ENCODE data around the gene CEMIP2.

GRCh38 chr9:71743217-71743705 is 25.1 kb downstream of the CEMIP2 start:
- no peak for TF ChIP-seq POLR2A (IDR thresholded peaks at IDR 0.05; ENCODE audit: insufficient read depth in 1 of 2, low read depth in 2 of 2, low read length in 2 of 2)
- TF ChIP-seq ZNF883 (CRISPR knock-in tag; IDR thresholded peaks at IDR 0.05; ENCODE audit: not compliant biosample characterization): no peak
- TF ChIP-seq HBP1 (CRISPR knock-in tag; IDR thresholded peaks at IDR 0.05; ENCODE audit: low read depth): no peak
- TF ChIP-seq IRF9 (CRISPR knock-in tag; IDR thresholded peaks at IDR 0.05; ENCODE audit: borderline replicate concordance): no peak
- no peak for TF ChIP-seq TFE3 (CRISPR knock-in tag; IDR thresholded peaks at IDR 0.05)
- no peak for TF ChIP-seq FOXJ3 (CRISPR knock-in tag; IDR thresholded peaks at IDR 0.05; ENCODE audit: borderline replicate concordance)
- TF ChIP-seq MEIS1 (CRISPR knock-in tag; IDR thresholded peaks at IDR 0.05; ENCODE audit: borderline replicate concordance): no peak
- no peak for TF ChIP-seq NR1H2 (CRISPR knock-in tag; IDR thresholded peaks at IDR 0.05; ENCODE audit: borderline replicate concordance, low read depth)
